Activated CD8-positive, alpha-beta T cell treated with anti-CD3 and anti-CD28 coated beads for 36 hours (primary cell): ENCODE results near the gene CACNG5. TPM values are rescaled to one million over a fixed set of nuclear protein-coding genes. Genes with fewer than 3 reads are reported as not detected.

Source experiments
- ATAC-seq: fragments of 200-7000 bp; cut with Tn5 transposase; one replicate; pipeline ENCODE4 v1.10.0; 2021; ENCODE audit warnings: mild to moderate bottlenecking, moderate library complexity
- CTCF ChIA-PET: fragments of 350-600 bp; sonication (Branson Sonifier 250); formaldehyde crosslinking; loops from one replicate; lab custom pipeline; 2021; ENCODE audit warnings: antibody characterized with exemption; lab: Charles Lee
- POLR2A ChIA-PET: fragments of 350-600 bp; sonication (Branson Sonifier 250); formaldehyde crosslinking; loops from one replicate; lab custom pipeline; 2021; ENCODE audit warnings: antibody characterized with exemption; lab: Charles Lee
- DNase-seq: peaks from one replicate; pipeline ENCODE4 v3.0.0-alpha.2; 2020
- H3K27ac Mint-ChIP-seq: one replicate; pipeline ENCODE4 v1.8.0; 2021; ENCODE audit warnings: mild to moderate bottlenecking, mixed read lengths
- H3K27me3 Mint-ChIP-seq: one replicate; pipeline ENCODE4 v1.8.0; 2021; ENCODE audit warnings: mixed read lengths
- H3K36me3 Mint-ChIP-seq: one replicate; pipeline ENCODE4 v1.8.0; 2021; ENCODE audit warnings: low read depth, mixed read lengths
- H3K4me1 Mint-ChIP-seq: one replicate; pipeline ENCODE4 v1.8.0; 2021; ENCODE audit warnings: low read depth, mixed read lengths
- H3K4me3 Mint-ChIP-seq: one replicate; pipeline ENCODE4 v1.8.0; 2021; ENCODE audit warnings: mild to moderate bottlenecking, moderate library complexity, mixed read lengths
- H3K9me3 Mint-ChIP-seq: one replicate; pipeline ENCODE4 v1.8.0; 2021; ENCODE audit warnings: mixed read lengths
- intact Hi-C: fragments of 100-400 bp; cut with micrococcal nuclease; formaldehyde crosslinking; loops from one replicate; pipeline ENCODE4 v1.10.0; 2022
- total RNA-seq, 2 experiments: library from RNA; stranded (reverse); gene quantifications; one replicate each; pipeline ENCODE4 v1.2.3, GENCODE V29; 2021
- TF ChIP-seq, protein P1 (sequence below): fragments of 200-600 bp; IDR thresholded peaks from one replicate; pipeline ENCODE4 v1.8.0; 2022; ENCODE audit warnings: antibody characterized with exemption, mild to moderate bottlenecking

CACNG5 gene
- total RNA-seq, 2 experiments from 2014 or later, result not detected

- H3K27ac Mint-ChIP-seq, result no peak overlapping the region
- ATAC-seq, result no peak
- H3K9me3 Mint-ChIP-seq, result no peaks in the 10 kb centered on the region
- TF ChIP-seq, protein P1, sequence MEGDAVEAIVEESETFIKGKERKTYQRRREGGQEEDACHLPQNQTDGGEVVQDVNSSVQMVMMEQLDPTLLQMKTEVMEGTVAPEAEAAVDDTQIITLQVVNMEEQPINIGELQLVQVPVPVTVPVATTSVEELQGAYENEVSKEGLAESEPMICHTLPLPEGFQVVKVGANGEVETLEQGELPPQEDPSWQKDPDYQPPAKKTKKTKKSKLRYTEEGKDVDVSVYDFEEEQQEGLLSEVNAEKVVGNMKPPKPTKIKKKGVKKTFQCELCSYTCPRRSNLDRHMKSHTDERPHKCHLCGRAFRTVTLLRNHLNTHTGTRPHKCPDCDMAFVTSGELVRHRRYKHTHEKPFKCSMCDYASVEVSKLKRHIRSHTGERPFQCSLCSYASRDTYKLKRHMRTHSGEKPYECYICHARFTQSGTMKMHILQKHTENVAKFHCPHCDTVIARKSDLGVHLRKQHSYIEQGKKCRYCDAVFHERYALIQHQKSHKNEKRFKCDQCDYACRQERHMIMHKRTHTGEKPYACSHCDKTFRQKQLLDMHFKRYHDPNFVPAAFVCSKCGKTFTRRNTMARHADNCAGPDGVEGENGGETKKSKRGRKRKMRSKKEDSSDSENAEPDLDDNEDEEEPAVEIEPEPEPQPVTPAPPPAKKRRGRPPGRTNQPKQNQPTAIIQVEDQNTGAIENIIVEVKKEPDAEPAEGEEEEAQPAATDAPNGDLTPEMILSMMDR, result no peak
- no peak for DNase-seq
- no peak overlapping the region for H3K4me3 Mint-ChIP-seq
- no peaks in the 10 kb centered on the region for H3K4me1 Mint-ChIP-seq
- H3K36me3 Mint-ChIP-seq, result no peaks in the 10 kb centered on the region
- CTCF ChIA-PET, result interaction anchor here (1.1 kb wide), 1 partner anchor 11 kb away, joined by 4 read pairs; no protein-coding TSS in a partner anchor
- H3K27me3 Mint-ChIP-seq, result no peaks in the 10 kb centered on the region
- intact Hi-C loops, result no loop called here
- POLR2A ChIA-PET, result no interaction called here
Measured at GRCh38 chr17:66843627-66844026, 8.7 kb downstream of the CACNG5 start.

DNA sequence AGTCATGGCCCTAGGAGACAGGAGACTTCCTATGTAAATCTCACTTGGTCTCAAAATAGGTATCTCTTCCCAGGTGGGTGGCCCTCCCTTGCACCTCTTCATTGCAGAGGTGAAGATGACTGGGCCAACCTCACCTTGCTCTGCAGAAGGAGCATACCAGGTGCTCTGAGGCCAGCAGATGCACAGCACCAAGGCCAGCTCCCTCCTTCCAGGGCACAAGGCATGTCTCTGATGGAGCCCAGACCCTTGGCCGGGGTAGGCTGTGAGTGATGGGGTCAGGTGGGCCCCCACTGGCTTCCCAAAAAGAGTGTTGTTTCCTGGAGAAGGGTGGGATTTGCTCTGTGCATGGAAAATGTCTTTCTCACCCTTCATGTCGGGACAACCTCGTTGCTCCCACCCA, 12.8 kb downstream of the CACNG5 start:
- intact Hi-C loops, result no loop called here
- ATAC-seq, result no peak
- no peak for DNase-seq
- Mint-ChIP-seq H3K27ac (no peak overlapping the region), H3K4me3 (no peak overlapping the region), H3K4me1 (no peaks in the 10 kb centered on the region), H3K9me3 (no peaks in the 10 kb centered on the region), H3K27me3 (no peaks in the 10 kb centered on the region), H3K36me3 (no peaks in the 10 kb centered on the region)
- TF ChIP-seq, protein P1, result no peak
- ChIA-PET POLR2A (no interaction called here), CTCF (no interaction called here)

DNA sequence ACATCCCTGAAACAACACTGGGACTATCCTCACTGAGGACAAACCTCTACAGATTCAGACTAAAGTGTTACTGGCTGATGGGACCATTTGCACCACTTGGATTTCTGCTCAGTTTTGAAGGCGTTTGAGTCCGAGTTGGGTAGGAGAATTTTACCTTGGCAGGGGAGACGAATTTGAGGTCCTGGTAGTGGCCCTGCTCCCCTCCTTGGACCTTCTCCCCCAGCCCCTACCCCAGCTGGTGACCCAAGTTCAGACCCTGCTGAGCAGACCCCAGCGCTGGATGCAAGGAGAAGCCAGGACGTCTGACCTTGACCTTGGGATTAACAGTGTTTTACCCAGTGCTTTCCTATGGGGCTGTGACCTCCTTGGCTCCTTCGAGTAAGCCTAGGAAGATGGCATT, 13.6 kb downstream of the CACNG5 start:
- no peaks in the 10 kb centered on the region for H3K27me3 Mint-ChIP-seq
- DNase-seq (no peak), ATAC-seq (no peak)
- H3K4me3 Mint-ChIP-seq, result no peak overlapping the region
- no peak overlapping the region for H3K27ac Mint-ChIP-seq
- ChIA-PET POLR2A (no interaction called here), CTCF (no interaction called here)
- no peaks in the 10 kb centered on the region for H3K36me3 Mint-ChIP-seq
- no peaks in the 10 kb centered on the region for H3K4me1 Mint-ChIP-seq
- intact Hi-C loops, result no loop called here
- no peaks in the 10 kb centered on the region for H3K9me3 Mint-ChIP-seq
- TF ChIP-seq, protein P1, result no peak

DNA sequence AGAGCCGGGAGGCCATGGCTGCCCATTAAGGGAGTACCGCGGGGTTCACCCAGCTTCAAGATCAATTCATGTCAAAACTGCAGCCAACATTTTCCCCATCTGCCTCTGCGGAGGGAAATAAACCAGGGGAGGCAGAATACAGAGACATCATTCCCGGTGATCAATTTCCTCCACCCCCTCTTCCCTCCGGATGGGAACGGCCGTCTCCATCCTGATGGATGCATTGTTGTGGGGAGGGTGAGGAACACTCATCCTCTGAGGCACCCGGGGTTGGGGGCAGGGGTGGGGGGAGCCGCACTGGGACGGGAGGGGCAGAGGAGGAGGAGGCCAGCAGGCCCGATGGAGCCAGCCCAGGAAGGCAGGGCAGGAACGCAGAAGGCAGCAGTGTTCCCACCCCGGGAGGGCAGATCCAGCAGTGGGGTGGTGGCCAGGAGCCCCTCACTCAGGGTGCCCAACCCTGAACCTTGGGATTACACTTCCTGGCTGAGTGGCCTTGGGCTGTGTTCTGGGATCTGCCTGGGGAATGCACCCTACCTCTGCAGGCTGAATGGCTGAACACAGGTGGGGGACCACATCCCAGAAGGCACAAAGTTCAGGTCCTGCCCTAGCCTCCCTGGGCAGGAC, 14.2 kb downstream of the CACNG5 start:
- no peaks in the 10 kb centered on the region for H3K36me3 Mint-ChIP-seq
- H3K27me3 Mint-ChIP-seq, result no peaks in the 10 kb centered on the region
- H3K4me1 Mint-ChIP-seq, result no peaks in the 10 kb centered on the region
- ChIA-PET POLR2A (no interaction called here), CTCF (no interaction called here)
- H3K4me3 Mint-ChIP-seq, result no peak overlapping the region
- no peak for ATAC-seq
- H3K27ac Mint-ChIP-seq, result no peak overlapping the region
- intact Hi-C loops, result no loop called here
- peaks cover 2% of the 10 kb centered on the region for H3K9me3 Mint-ChIP-seq
- TF ChIP-seq, protein P1, result no peak
- DNase-seq, result no peak

DNA sequence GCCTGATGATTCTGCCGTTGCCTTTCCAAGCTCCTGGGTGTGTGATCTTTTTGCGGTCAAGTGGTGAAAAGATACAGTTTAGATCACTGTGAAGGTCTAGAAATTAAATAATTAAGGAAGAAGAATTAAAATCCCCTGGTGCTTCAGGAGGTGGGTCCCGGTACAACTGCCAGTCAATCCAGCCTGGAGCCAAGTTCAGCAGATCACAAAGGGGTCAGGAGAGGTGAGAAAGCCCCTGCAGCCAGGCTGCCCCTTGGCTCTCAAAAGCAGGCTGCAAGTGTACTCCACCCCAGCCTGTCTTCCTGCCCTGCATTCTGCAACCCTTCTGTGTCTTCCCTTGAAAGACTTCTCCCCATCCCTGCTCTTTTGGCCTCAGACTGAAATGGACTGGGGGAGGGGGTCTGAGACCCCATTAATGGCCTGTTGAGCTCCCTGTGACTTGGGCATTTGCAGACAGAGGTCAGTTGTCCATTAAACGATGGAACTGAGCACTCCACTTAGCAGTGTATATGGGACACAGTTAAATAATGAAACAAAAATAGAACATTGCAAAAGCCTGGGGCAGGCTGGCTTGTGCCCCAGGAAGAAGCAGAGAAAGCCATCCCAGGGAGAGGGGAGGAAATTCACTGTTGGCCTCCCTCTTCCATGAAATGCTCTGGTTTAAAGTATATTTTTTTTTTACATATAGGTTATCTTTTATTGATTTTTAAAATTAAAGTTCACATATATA, 15.1 kb downstream of the CACNG5 start:
- H3K4me1 Mint-ChIP-seq, result no peaks in the 10 kb centered on the region
- DNase-seq, result no peak
- ATAC-seq, result no peak
- H3K9me3 Mint-ChIP-seq, result peaks cover 7% of the 10 kb centered on the region
- TF ChIP-seq, protein P1, result no peak
- ChIA-PET CTCF (no interaction called here), POLR2A (no interaction called here)
- intact Hi-C loops, result no loop called here
- no peaks in the 10 kb centered on the region for H3K36me3 Mint-ChIP-seq
- H3K4me3 Mint-ChIP-seq, result no peak overlapping the region
- no peak overlapping the region for H3K27ac Mint-ChIP-seq
- no peaks in the 10 kb centered on the region for H3K27me3 Mint-ChIP-seq
